GM10847 (cell line): Measurements from ENCODE around the gene MAP7D2.

Experiments
- POLR2A ChIP-seq: IDR thresholded peaks from 2 replicates; pipeline ENCODE4 v1.6.1; 2011; ENCODE audit not compliant: insufficient read length; ENCODE audit errors: extremely low read depth

The MAP7D2 gene

GRCh38 chrX:19966056-19966455, 150.7 kb downstream of the MAP7D2 start:
- no peak for TF ChIP-seq POLR2A

GRCh38 chrX:19964017-19964710, 152.5 kb downstream of the MAP7D2 start:
- TF ChIP-seq POLR2A = no peak

GRCh38 chrX:19960913-19961312, 155.8 kb downstream of the MAP7D2 start:
- TF ChIP-seq POLR2A = no peak

DNA sequence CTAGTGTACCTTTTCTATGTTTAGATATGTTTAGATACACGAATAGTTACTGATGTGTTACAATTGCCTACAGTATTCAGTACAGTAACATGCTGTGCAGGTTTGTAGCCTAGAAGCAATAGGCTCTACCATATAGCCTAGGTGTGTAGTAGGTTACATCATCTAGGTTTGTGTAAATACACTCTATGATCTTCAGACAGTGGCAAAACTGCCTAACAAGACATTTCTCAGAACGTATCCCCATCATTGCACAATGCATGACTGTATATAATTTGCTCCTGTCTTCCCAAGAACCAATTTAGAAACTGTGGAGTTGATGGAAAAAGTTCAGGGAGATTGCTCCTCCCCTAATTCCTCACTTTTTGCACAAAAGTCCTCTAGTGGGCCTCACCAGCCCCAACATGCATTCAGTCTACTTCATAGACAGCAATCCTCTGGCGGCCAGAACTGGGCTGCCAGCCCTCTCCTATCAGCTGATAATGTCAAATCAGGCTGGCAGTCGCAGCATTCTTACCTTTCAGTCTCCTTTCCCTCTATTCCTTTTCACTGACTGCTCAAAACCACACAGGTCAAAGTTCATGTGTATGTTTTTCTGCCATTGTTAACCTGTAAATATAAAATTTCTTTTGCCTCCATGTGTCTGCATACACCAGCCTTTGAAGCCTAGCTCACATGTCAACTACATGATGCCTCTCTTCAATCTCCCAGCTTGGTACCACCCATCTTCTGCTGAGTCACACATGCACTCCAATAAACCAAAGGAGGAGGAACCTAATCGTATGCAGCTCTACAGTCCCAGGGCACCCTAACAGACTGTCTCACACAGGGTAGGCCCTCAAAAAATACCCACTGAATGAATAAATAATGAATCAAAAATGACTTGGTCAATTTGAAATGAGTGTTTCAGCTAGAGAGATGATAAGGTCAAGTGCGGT, 157.9 kb downstream of the MAP7D2 start:
- no peak for TF ChIP-seq POLR2A

DNA sequence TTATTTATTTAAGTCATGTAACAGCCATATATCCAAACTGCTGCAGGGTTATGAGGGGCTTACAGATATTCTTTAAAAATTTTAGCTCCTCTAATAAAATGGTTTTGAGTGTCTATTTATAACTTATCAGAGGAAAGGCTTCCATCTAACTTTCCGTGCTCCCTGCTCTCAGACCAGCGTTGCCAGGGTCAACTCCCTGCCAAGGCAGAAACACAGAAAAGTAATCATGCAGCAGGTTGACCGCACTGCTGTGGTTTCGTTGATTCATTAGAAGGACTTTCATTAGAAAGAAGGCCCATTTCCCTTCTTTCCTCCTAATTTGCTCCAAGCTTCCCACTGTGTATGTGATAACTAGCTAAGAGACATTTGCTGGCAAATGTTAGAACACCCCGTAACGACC, 159.8 kb downstream of the MAP7D2 start:
- no peak for TF ChIP-seq POLR2A
